Parathyroid adenoma (tissue), 2 donors: ENCODE results near the gene KRT76.

Experiments used
- H2AFZ ChIP-seq: fragments of 300-600 bp; sonication (generic); one replicate; pipeline ENCODE4 v1.7.0; 2017; ENCODE audit warnings: antibody characterized with exemption, mild to moderate bottlenecking
- H3K27ac ChIP-seq: fragments of 300-600 bp; sonication (generic); one replicate; pipeline ENCODE4 v1.7.0; 2017
- H3K27me3 ChIP-seq: fragments of 300-600 bp; sonication (generic); one replicate; pipeline ENCODE4 v1.7.0; 2017; ENCODE audit warnings: low read length; ENCODE audit not compliant: control insufficient read depth, insufficient read depth
- H3K36me3 ChIP-seq: fragments of 300-600 bp; sonication (generic); one replicate; pipeline ENCODE4 v1.7.0; 2017; ENCODE audit warnings: low read length; ENCODE audit not compliant: control insufficient read depth, insufficient read depth
- H3K4me1 ChIP-seq: fragments of 300-600 bp; sonication (generic); one replicate; pipeline ENCODE4 v1.7.0; 2017; ENCODE audit warnings: control low read depth
- H3K4me2 ChIP-seq: fragments of 300-600 bp; sonication (generic); one replicate; pipeline ENCODE4 v1.7.0; 2017; ENCODE audit warnings: low read length
- H3K4me3 ChIP-seq: fragments of 300-600 bp; sonication (generic); one replicate; pipeline ENCODE4 v1.7.0; 2017; ENCODE audit warnings: low read depth, low read length
- H3K79me2 ChIP-seq: fragments of 300-600 bp; sonication (generic); one replicate; pipeline ENCODE4 v1.7.0; 2017; ENCODE audit warnings: control low read depth
- H3K9ac ChIP-seq: fragments of 300-600 bp; sonication (generic); one replicate; pipeline ENCODE4 v1.7.0; 2017; ENCODE audit warnings: mild to moderate bottlenecking
- H3K9me3 ChIP-seq: fragments of 300-600 bp; sonication (generic); one replicate; pipeline ENCODE4 v1.7.0; 2017; ENCODE audit warnings: low read length; ENCODE audit not compliant: control insufficient read depth
- CTCF ChIP-seq: fragments of 300-600 bp; sonication (generic); IDR thresholded peaks from one replicate; pipeline ENCODE4 v1.7.0; 2017; ENCODE audit warnings: antibody characterized with exemption, mild to moderate bottlenecking
- donor health status: primary hyperparathyroidism.

Gene KRT76

GRCh38 chr12:52819731-52820510 is 42.8 kb upstream of the KRT76 start:
- Histone ChIP-seq H3K36me3 (no peaks in the 10 kb centered on the region), H3K9ac (no peak overlapping the region), H3K27ac (no peak overlapping the region), H3K27me3 (no peaks in the 10 kb centered on the region), H3K4me1 (peaks cover 11% of the 10 kb centered on the region), H2AFZ (no peak overlapping the region), H3K79me2 (no peaks in the 10 kb centered on the region), H3K9me3 (no peaks in the 10 kb centered on the region), H3K4me3 (no peak overlapping the region), H3K4me2 (no peak overlapping the region)
- TF ChIP-seq CTCF = no peak

GRCh38 chr12:52818887-52819420 is 41.8 kb upstream of the KRT76 start:
- Histone ChIP-seq H3K4me2 (no peak overlapping the region), H3K9me3 (no peaks in the 10 kb centered on the region), H3K4me1 (peaks cover 11% of the 10 kb centered on the region), H2AFZ (peak overlapping the region; percentile 50), H3K4me3 (no peak overlapping the region), H3K27me3 (no peaks in the 10 kb centered on the region), H3K79me2 (no peaks in the 10 kb centered on the region), H3K36me3 (no peaks in the 10 kb centered on the region), H3K9ac (no peak overlapping the region), H3K27ac (no peak overlapping the region)
- TF ChIP-seq CTCF = no peak

- no peak overlapping the region for H3K4me2 ChIP-seq
- H3K9me3 ChIP-seq = no peaks in the 10 kb centered on the region
- no peaks in the 10 kb centered on the region for H3K79me2 ChIP-seq
- peaks cover 11% of the 10 kb centered on the region for H3K4me1 ChIP-seq
- no peak overlapping the region for H3K9ac ChIP-seq
- no peaks in the 10 kb centered on the region for H3K27me3 ChIP-seq
- no peak for TF ChIP-seq CTCF
- no peaks in the 10 kb centered on the region for H3K36me3 ChIP-seq
- H3K4me3 ChIP-seq = no peak overlapping the region
- H3K27ac ChIP-seq = no peak overlapping the region
- peak overlapping the region; percentile 50 for H2AFZ ChIP-seq
Observed at GRCh38 chr12:52818388-52818787, 41.2 kb upstream of the KRT76 start.

GRCh38 chr12:52817699-52818238 is 40.6 kb upstream of the KRT76 start:
- Histone ChIP-seq H3K4me1 (peaks cover 11% of the 10 kb centered on the region), H3K27me3 (no peaks in the 10 kb centered on the region), H3K4me3 (no peak overlapping the region), H3K4me2 (no peak overlapping the region), H3K36me3 (no peaks in the 10 kb centered on the region), H3K9ac (no peak overlapping the region), H3K27ac (no peak overlapping the region), H2AFZ (no peak overlapping the region), H3K9me3 (no peaks in the 10 kb centered on the region), H3K79me2 (no peaks in the 10 kb centered on the region)
- TF ChIP-seq CTCF = no peak
